Neuronal stem cell (in vitro differentiated cells): ENCODE results near the gene WDR38.

ENCODE experiments used
- DNase-seq: peaks from one replicate; pipeline ENCODE4 v3.0.0-alpha.2; 2013; ENCODE audit warnings: low spot score
- H2AFZ ChIP-seq: one replicate; pipeline ENCODE4 v1.6.1; 2013; ENCODE audit warnings: mild to moderate bottlenecking, low read length, inconsistent platforms
- H2AK5ac ChIP-seq: 2 replicates; pipeline ENCODE4 v1.6.1; 2013; ENCODE audit warnings: low read depth, mild to moderate bottlenecking, inconsistent platforms, low read length, moderate library complexity, mixed read lengths
- H2BK120ac ChIP-seq: 2 replicates; pipeline ENCODE4 v1.6.1; 2013; ENCODE audit warnings: low read depth, mild to moderate bottlenecking, inconsistent platforms, low read length, moderate library complexity, mixed read lengths
- H2BK12ac ChIP-seq: one replicate; pipeline ENCODE4 v1.6.1; 2013; ENCODE audit warnings: low read length, inconsistent platforms
- H2BK15ac ChIP-seq: 2 replicates; pipeline ENCODE4 v1.6.1; 2013; ENCODE audit warnings: mild to moderate bottlenecking, low read length, inconsistent platforms, mixed read lengths
- H2BK5ac ChIP-seq: one replicate; pipeline ENCODE4 v1.6.1; 2013; ENCODE audit warnings: inconsistent platforms, mild to moderate bottlenecking, low read length, moderate library complexity
- H3K14ac ChIP-seq: one replicate; pipeline ENCODE4 v1.6.1; 2013; ENCODE audit warnings: low read length, inconsistent platforms
- H3K18ac ChIP-seq: 2 replicates; pipeline ENCODE4 v1.6.1; 2013; ENCODE audit warnings: low read length, inconsistent platforms
- H3K23ac ChIP-seq: 2 replicates; pipeline ENCODE4 v1.6.1; 2013; ENCODE audit warnings: low read depth, mild to moderate bottlenecking, mixed read lengths, low read length, inconsistent platforms; ENCODE audit not compliant: poor library complexity
- H3K27ac ChIP-seq: replicated peaks from 3 replicates; pipeline ENCODE4 v1.5.1; 2013; ENCODE audit warnings: low read length, inconsistent platforms
- H3K27me3 ChIP-seq, 3 experiments: 2 replicates each; pipeline ENCODE4 v1.6.1; 2013; ENCODE audit warnings: low read length in 3 of 3, mild to moderate bottlenecking in 2 of 3, inconsistent platforms in 1 of 3, low read depth in 1 of 3, mixed read lengths in 1 of 3, moderate library complexity in 1 of 3; ENCODE audit not compliant: control insufficient read depth in 3 of 3, insufficient read depth in 3 of 3
- H3K36me3 ChIP-seq, 2 donors: replicated peaks in 1 of 2; 2 replicates each; pipeline ENCODE4 v1.6.1; 2013; ENCODE audit warnings: low read length in 2 of 2; ENCODE audit not compliant: control insufficient read depth in 2 of 2, insufficient read depth in 2 of 2
- H3K4ac ChIP-seq: 2 replicates; pipeline ENCODE4 v1.6.1; 2013; ENCODE audit warnings: inconsistent platforms, mild to moderate bottlenecking, low read length, moderate library complexity
- H3K4me1 ChIP-seq, 2 donors: 1 replicate in 1 of 2; 2 replicates in 1 of 2; pipeline ENCODE4 v1.6.1; 2013; ENCODE audit warnings: low read length in 2 of 2, low read depth in 1 of 2; ENCODE audit not compliant: control insufficient read depth in 2 of 2, insufficient read depth in 1 of 2
- H3K4me2 ChIP-seq: one replicate; pipeline ENCODE4 v1.6.1; 2013; ENCODE audit warnings: mild to moderate bottlenecking, low read length, inconsistent platforms; ENCODE audit not compliant: insufficient read depth, poor library complexity, severe bottlenecking
- H3K4me3 ChIP-seq, 2 donors: 2 replicates each; pipeline ENCODE4 v1.5.1; 2013; ENCODE audit warnings: low read length in 2 of 2, mild to moderate bottlenecking in 2 of 2, inconsistent platforms in 1 of 2, moderate library complexity in 1 of 2
- H3K79me1 ChIP-seq: one replicate; pipeline ENCODE4 v1.6.1; 2013; ENCODE audit warnings: low read depth, mild to moderate bottlenecking, inconsistent platforms, low read length, moderate library complexity
- H3K9ac ChIP-seq: one replicate; pipeline ENCODE4 v1.6.1; 2013; ENCODE audit warnings: mild to moderate bottlenecking, low read depth, low read length, inconsistent platforms; ENCODE audit not compliant: poor library complexity
- H3K9me3 ChIP-seq, 2 donors: replicated peaks in 1 of 2; 2 replicates each; pipeline versions ENCODE3 to v1.6.1; 2013; ENCODE audit warnings: low read length in 2 of 2, mild to moderate bottlenecking in 2 of 2, inconsistent platforms in 1 of 2, low read depth in 1 of 2, mixed read lengths in 1 of 2, moderate library complexity in 1 of 2; ENCODE audit not compliant: control insufficient read depth in 2 of 2, insufficient read depth in 1 of 2
- H4K8ac ChIP-seq: one replicate; pipeline ENCODE4 v1.6.1; 2013; ENCODE audit warnings: low read depth, mild to moderate bottlenecking, inconsistent platforms, low read length, moderate library complexity
- H4K91ac ChIP-seq: one replicate; pipeline ENCODE4 v1.6.1; 2013; ENCODE audit warnings: low read length, low read depth, mild to moderate bottlenecking, inconsistent platforms; ENCODE audit not compliant: poor library complexity
- WGBS, 2 donors: extraction: QIAGEN DNeasy Blood & Tissue Kit; methylation state at CpG; one replicate each; pipeline ENCODE4 v1.1.7; 2013; ENCODE audit warnings: missing lambda C conversion rate in 2 of 2, mixed read lengths in 1 of 2; ENCODE audit not compliant: insufficient read length in 2 of 2, insufficient replicate concordance in 1 of 2; ENCODE audit errors: extremely low coverage in 2 of 2; 5-methylcytosine and 5-hydroxymethylcytosine counted together

Gene WDR38

DNA sequence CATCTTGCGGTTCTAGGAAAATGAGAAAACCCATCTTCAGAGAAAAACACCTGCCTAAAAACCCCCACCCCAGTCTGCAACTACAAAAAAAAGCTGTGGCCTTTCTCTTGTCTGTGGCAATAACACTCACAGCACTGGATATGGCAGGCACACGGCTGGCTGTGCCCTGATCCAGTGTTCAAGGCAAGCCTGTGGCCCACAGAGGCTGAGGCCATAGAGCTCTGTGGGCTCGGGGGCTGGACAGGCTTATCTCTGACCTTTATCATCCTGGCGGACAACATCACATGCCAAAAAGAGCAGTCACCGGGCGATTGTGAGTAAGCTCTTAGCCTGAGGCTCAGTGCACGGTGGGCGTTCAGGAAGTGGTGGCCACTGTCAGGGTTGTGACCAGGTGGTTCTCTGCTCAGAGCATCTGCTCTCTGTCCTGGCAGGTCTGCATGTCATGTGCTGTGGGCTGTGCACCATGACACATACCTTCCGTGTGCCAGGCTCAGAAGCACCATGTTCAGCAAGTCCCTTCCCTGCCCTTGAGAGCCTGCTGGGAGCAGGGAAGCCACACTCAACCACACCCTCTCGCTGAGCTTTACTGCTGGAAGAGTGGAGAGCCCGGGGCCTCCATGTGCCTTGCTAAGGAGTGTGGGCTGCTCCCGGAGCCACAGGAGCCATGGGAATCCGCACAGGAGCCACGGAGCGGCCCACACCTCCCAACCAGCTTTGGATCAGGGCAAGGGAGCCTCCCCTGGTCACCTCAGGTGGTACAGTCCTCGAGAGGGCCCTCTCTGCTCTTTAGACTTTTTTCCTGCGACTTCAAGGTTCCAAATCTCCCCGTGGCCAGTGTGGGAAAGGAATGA, 34.6 kb upstream of the WDR38 start:
- H3K27ac ChIP-seq: no peak overlapping the region
- peak overlapping the region; percentile 10 for H3K14ac ChIP-seq
- H3K9me3 ChIP-seq: no peaks in the 10 kb centered on the region
- WGBS, 2 donors: no CpG with 5 or more reads among the region's 18 CpGs
- peak overlapping the region; percentile 91 for H2BK15ac ChIP-seq
- no peak overlapping the region for H4K8ac ChIP-seq
- H2BK12ac ChIP-seq: no peak overlapping the region
- no peak overlapping the region for H3K4me2 ChIP-seq
- H3K36me3 ChIP-seq: no peaks in the 10 kb centered on the region
- H3K9ac ChIP-seq: peak overlapping the region; percentile 46
- H3K27me3 ChIP-seq: peaks cover 0 to 6% (median 0%) of the 10 kb centered on the region in 3 experiments
- H2BK5ac ChIP-seq: no peak overlapping the region
- H4K91ac ChIP-seq: no peak overlapping the region
- DNase-seq: no peak
- H3K4ac ChIP-seq: no peak overlapping the region
- H2BK120ac ChIP-seq: no peak overlapping the region
- H3K18ac ChIP-seq: peak overlapping the region; percentile 42
- H3K4me3 ChIP-seq: no peak overlapping the region
- H2AK5ac ChIP-seq: no peak overlapping the region
- peak overlapping the region; percentile 62 for H3K23ac ChIP-seq
- H3K4me1 ChIP-seq: peaks cover 4 to 5% of the 10 kb centered on the region in 2 donors
- H3K79me1 ChIP-seq: no peaks in the 10 kb centered on the region
- H2AFZ ChIP-seq: peak overlapping the region; percentile 70

DNA sequence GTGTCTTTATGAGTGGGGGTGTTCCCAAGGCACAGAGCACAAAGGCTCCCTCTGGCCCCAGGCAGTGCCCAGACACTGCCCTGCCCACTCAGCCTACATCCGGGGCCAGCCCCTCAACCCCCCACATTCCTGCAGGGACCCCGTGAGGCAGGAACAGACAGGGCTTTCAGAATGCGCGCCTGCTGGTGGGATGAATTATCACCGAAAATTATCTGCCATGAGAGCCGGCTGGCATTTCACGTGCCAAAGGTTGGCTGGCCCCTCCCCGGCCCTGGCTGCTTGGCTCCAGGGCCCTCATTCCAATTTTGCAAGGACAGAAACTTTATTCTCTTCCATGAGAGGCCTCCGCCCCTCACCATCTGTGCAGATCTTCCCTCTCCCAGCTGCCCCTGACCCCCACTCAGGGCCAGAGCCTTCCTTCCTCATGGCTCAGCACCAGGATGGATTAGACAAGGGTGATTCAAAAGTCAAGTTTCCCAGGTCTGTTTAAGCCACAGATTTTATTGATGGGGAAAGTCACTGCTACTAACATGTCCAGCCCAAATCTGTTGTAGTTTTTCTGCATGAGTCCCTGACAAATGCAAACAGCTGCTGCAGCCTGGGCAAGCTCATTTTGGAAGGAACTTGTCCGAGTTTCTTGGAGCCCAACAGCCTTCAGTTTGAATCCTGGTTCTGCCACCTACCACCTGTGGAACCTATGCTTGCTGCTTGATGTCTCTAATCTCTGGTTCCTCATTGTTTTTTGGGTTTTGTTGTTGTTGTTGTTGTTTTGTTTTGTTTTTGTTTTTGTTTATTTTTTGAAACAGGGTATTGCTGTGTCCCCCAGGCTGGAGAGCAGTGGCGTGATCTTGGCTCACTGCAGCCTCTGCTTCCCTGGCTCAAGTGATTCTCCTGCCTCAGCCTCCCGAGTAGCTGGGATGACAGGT, 32.3 kb upstream of the WDR38 start:
- H3K79me1 ChIP-seq: no peaks in the 10 kb centered on the region
- H3K27me3 ChIP-seq: peaks cover 0 to 6% (median 0%) of the 10 kb centered on the region in 3 experiments
- H3K14ac ChIP-seq: no peak overlapping the region
- no peak overlapping the region for H3K4me3 ChIP-seq
- no peak overlapping the region for H3K4me2 ChIP-seq
- no peak overlapping the region for H3K4ac ChIP-seq
- H3K36me3 ChIP-seq: no peaks in the 10 kb centered on the region
- DNase-seq: no peak
- no peak overlapping the region for H3K9ac ChIP-seq
- H2BK5ac ChIP-seq: peak overlapping the region; percentile 7
- H2BK120ac ChIP-seq: no peak overlapping the region
- H2AFZ ChIP-seq: peak overlapping the region; percentile 49
- H2AK5ac ChIP-seq: no peak overlapping the region
- no peak overlapping the region for H3K18ac ChIP-seq
- H4K91ac ChIP-seq: no peak overlapping the region
- no peak overlapping the region for H2BK12ac ChIP-seq
- no CpG with 5 or more reads among the region's 12 CpGs for WGBS, 2 donors
- no peaks in the 10 kb centered on the region for H3K9me3 ChIP-seq
- peaks cover 2 to 4% of the 10 kb centered on the region in 2 donors for H3K4me1 ChIP-seq
- H4K8ac ChIP-seq: no peak overlapping the region
- H3K23ac ChIP-seq: no peak overlapping the region
- H2BK15ac ChIP-seq: peak overlapping the region; percentile 20
- H3K27ac ChIP-seq: no peak overlapping the region

DNA sequence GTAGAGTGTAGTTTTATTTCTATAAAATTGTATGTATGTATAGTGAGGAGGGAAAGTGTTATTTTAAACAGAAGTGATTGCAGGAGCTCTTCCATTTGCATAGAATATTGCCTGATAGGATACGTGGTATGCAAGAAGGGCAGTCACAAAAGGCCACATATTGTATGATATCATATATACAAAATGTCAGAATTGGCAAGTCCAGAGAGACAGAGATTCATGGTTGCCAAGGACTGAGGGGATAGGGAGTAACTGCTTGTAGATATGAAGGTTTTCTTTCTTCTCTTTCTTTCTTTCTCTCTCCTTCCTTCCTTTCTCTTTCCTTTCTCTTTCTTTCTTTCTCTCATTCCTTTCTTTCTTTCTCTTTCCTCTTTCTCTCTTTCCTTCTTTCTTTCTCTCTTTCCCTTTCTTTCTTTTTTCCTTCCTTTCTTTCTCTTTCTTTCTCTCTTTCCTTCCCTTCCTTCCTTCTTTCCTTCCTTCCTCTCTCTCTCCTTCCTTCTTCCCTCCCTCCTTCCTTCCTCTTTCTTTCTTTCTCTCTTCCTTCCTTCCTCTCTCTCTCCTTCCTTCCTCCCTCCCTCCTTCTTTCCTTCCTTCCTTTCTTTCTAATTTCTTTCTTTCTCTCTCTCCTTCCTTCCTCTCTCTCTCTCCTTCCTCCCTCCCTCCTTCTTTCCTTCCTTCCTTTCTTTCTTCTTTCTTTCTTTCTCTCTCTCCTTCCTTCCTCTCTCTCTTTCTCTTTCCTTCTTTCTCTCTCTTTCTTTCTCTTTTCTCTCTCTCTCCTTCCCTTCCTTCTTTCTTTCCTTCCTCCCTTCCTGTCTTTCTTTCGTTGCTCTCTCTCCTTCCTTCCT, 24.5 kb upstream of the WDR38 start:
- H2BK5ac ChIP-seq: no peak overlapping the region
- H3K27me3 ChIP-seq: peaks cover 0 to 16% (median 0%) of the 10 kb centered on the region in 3 experiments
- no peaks in the 10 kb centered on the region for H3K4me1 ChIP-seq
- no peak overlapping the region for H2BK12ac ChIP-seq
- H2AFZ ChIP-seq: no peak overlapping the region
- DNase-seq: no peak
- no peak overlapping the region for H3K4ac ChIP-seq
- no peaks in the 10 kb centered on the region for H3K79me1 ChIP-seq
- no peak overlapping the region for H2BK120ac ChIP-seq
- H3K36me3 ChIP-seq: no peaks in the 10 kb centered on the region
- no peak overlapping the region for H3K14ac ChIP-seq
- H2AK5ac ChIP-seq: no peak overlapping the region
- WGBS, 2 donors: no CpG with 5 or more reads among the region's 2 CpGs
- no peak overlapping the region for H4K91ac ChIP-seq
- H3K9me3 ChIP-seq: no peaks in the 10 kb centered on the region
- no peak overlapping the region for H3K23ac ChIP-seq
- H3K4me3 ChIP-seq: no peak overlapping the region
- no peak overlapping the region for H3K4me2 ChIP-seq
- no peak overlapping the region for H2BK15ac ChIP-seq
- no peak overlapping the region for H3K9ac ChIP-seq
- no peak overlapping the region for H3K18ac ChIP-seq
- no peak overlapping the region for H3K27ac ChIP-seq
- no peak overlapping the region for H4K8ac ChIP-seq
